Natural killer cell (primary cell): ENCODE results near the gene MED8. TPM values are rescaled to one million over a fixed set of nuclear protein-coding genes. Genes with fewer than 3 reads are reported as not detected.

Source experiments
- ATAC-seq, 3 donors: fragments of 150-1000 bp in 2 of 3; fragments of 200-7000 bp in 1 of 3; cut with Tn5 transposase; 1 replicate in 1 of 3; 2 replicates in 2 of 3; pipeline ENCODE4 v1.10.0; 2021; ENCODE audit warnings: mild to moderate bottlenecking in 2 of 3, moderate library complexity in 2 of 3
- DNase-seq, 2 donors: peaks; one replicate each; pipeline versions ENCODE4 v3.0.0 to v3.0.0-alpha.2; 2013 to 2021; ENCODE audit warnings: mixed read lengths in 1 of 2
- H3K27ac ChIP-seq: one replicate; pipeline ENCODE4 v1.5.1; 2013; ENCODE audit warnings: mild to moderate bottlenecking, low read length
- H3K27me3 ChIP-seq: one replicate; pipeline ENCODE4 v1.6.1; 2013; ENCODE audit warnings: low read length; ENCODE audit not compliant: control insufficient read depth, insufficient read depth
- H3K36me3 ChIP-seq: one replicate; pipeline ENCODE4 v1.6.1; 2013; ENCODE audit warnings: low read length; ENCODE audit not compliant: control insufficient read depth, insufficient read depth
- H3K4me1 ChIP-seq: one replicate; pipeline ENCODE4 v1.6.1; 2013; ENCODE audit warnings: low read length; ENCODE audit not compliant: control insufficient read depth, insufficient read depth
- H3K4me3 ChIP-seq: one replicate; pipeline ENCODE4 v1.5.1; 2013; ENCODE audit warnings: low read length
- H3K9me3 ChIP-seq: one replicate; pipeline ENCODE4 v1.6.1; 2013; ENCODE audit warnings: low read length; ENCODE audit not compliant: control insufficient read depth, insufficient read depth
- H3K27ac Mint-ChIP-seq, 2 donors: one replicate each; pipeline ENCODE4 v1.8.0; 2022; ENCODE audit warnings: mild to moderate bottlenecking in 2 of 2, mixed read lengths in 2 of 2, moderate library complexity in 1 of 2
- H3K27me3 Mint-ChIP-seq, 2 donors: one replicate each; pipeline ENCODE4 v1.8.0; 2022; ENCODE audit warnings: low read depth in 2 of 2, mixed read lengths in 2 of 2
- H3K36me3 Mint-ChIP-seq: one replicate; pipeline ENCODE4 v1.8.0; 2022; ENCODE audit warnings: mixed read lengths
- H3K4me1 Mint-ChIP-seq, 2 donors: one replicate each; pipeline ENCODE4 v1.8.0; 2022; ENCODE audit warnings: mixed read lengths in 2 of 2
- H3K4me3 Mint-ChIP-seq: one replicate; pipeline ENCODE4 v1.8.0; 2022; ENCODE audit warnings: mild to moderate bottlenecking, moderate library complexity, mixed read lengths
- H3K9me3 Mint-ChIP-seq, 2 donors: one replicate each; pipeline ENCODE4 v1.8.0; 2022; ENCODE audit warnings: mixed read lengths in 2 of 2
- WGBS: methylation state at CpG from one replicate; pipeline ENCODE4 v1.1.7; 2013; ENCODE audit warnings: missing lambda C conversion rate; ENCODE audit not compliant: insufficient coverage; 5-methylcytosine and 5-hydroxymethylcytosine counted together
- intact Hi-C: fragments of 100-400 bp; cut with micrococcal nuclease; formaldehyde crosslinking; loops from one replicate; pipeline ENCODE4 v1.14.2; 2022
- total RNA-seq, 4 donors: library from RNA; stranded (reverse); fragments of 120-200 nt in 1 of 4; gene quantifications; one replicate each; pipeline versions ENCODE4 v1.2.3 to v1.2.4, GENCODE V29; 2013 to 2022
- TF ChIP-seq, protein P1 (sequence below): fragments of 200-600 bp; IDR thresholded peaks from one replicate; pipeline ENCODE4 v1.8.0; 2022; ENCODE audit warnings: antibody characterized with exemption

The MED8 gene
- total RNA-seq, 3 donors from 2014 or later (not counting 1 experiment from before 2014, with no cell fraction given), result 17.8 to 26.8 (median 22.0) TPM

DNA sequence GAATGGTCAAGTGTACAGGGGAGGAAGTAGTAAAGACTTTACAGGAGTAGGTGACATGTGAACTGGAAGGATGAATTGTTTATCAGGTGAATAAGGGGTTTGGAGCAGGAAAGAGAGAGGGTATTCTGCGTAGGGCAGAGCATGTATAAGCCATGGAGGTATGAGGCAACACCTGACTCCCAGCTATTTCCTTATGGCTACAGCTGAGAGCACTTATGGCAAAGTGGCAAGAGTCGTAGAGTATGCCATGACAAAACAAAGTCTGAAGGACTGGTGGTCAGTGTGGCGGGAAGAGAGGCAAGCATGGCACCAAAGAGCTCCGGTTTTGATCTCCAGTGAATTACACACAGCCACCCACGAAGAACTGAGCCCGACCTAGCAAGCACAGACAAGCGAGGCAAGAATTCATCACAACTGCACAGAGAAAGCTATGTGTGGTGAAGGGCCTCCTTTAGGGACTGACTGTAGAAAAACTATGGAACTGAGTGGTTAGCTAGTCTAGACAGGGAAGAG lies 12.8 kb downstream of the MED8 start:
- no peaks in the 10 kb centered on the region for H3K36me3 Mint-ChIP-seq
- Histone ChIP-seq H3K27ac (no peak overlapping the region), H3K4me3 (no peak overlapping the region), H3K9me3 (no peaks in the 10 kb centered on the region), H3K4me1 (no peaks in the 10 kb centered on the region), H3K36me3 (no peaks in the 10 kb centered on the region), H3K27me3 (no peaks in the 10 kb centered on the region)
- no peak for DNase-seq
- TF ChIP-seq, protein P1, sequence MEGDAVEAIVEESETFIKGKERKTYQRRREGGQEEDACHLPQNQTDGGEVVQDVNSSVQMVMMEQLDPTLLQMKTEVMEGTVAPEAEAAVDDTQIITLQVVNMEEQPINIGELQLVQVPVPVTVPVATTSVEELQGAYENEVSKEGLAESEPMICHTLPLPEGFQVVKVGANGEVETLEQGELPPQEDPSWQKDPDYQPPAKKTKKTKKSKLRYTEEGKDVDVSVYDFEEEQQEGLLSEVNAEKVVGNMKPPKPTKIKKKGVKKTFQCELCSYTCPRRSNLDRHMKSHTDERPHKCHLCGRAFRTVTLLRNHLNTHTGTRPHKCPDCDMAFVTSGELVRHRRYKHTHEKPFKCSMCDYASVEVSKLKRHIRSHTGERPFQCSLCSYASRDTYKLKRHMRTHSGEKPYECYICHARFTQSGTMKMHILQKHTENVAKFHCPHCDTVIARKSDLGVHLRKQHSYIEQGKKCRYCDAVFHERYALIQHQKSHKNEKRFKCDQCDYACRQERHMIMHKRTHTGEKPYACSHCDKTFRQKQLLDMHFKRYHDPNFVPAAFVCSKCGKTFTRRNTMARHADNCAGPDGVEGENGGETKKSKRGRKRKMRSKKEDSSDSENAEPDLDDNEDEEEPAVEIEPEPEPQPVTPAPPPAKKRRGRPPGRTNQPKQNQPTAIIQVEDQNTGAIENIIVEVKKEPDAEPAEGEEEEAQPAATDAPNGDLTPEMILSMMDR, result no peak
- no peaks in the 10 kb centered on the region for H3K9me3 Mint-ChIP-seq
- ATAC-seq, result no peak
- intact Hi-C loops, result no loop called here
- no peak overlapping the region for H3K4me3 Mint-ChIP-seq
- peaks cover 0 to 10% of the 10 kb centered on the region in 2 donors for H3K4me1 Mint-ChIP-seq
- WGBS, result 88% methylated on average over 7 of the region's 7 CpGs
- no peaks in the 10 kb centered on the region for H3K27me3 Mint-ChIP-seq
- no peak overlapping the region for H3K27ac Mint-ChIP-seq

DNA sequence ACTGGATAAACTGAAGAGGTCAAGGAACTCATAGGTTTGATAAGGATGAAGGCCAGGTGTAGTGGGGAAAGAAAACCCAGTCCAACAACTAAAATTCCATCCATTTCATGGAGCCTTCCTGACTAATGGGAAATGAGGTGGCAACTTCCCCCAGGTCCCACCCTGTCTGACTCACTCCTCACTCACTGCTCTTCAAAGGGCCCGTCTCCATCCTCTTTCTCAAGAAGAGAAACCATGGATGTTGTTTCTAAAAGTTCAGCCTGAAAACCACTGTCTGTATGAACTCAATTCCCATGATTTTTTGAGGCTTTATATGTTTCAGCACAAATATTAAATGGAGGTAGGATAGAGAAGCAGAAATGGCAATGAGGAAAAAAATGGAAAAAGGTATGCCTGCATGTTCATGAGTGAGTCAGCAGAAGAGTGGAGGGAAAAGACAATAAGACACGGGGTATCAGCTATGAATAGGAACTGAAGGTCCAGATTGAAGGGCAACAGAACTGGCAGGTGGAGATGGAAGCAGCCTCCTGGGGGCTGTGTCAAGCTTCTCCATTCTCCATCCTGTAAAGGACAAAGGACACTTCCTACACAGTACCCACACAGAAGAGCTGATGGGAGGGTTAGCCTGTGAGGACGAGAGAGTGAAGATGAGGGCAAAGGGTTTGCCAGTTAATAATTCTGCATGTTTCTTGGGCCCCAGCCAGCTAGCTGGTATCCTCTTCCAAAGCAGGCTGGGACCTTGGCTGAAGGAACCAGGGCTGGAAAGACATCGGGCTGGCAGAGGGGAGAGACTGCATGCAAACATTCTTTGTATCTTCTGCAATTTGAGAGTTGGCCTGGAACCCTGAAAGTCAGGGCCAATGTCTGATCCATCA lies 16.3 kb downstream of the MED8 start:
- no peaks in the 10 kb centered on the region for H3K9me3 ChIP-seq
- no peak overlapping the region for H3K27ac ChIP-seq
- no peak overlapping the region for H3K4me3 ChIP-seq
- H3K4me1 ChIP-seq, result peaks cover 9% of the 10 kb centered on the region
- Mint-ChIP-seq H3K36me3 (no peaks in the 10 kb centered on the region), H3K9me3 (no peaks in the 10 kb centered on the region), H3K4me3 (no peak overlapping the region), H3K4me1 (peaks cover 12 to 13% of the 10 kb centered on the region in 2 donors), H3K27ac (no peak overlapping the region), H3K27me3 (no peaks in the 10 kb centered on the region)
- no peaks in the 10 kb centered on the region for H3K36me3 ChIP-seq
- TF ChIP-seq, protein P1, result no peak
- DNase-seq (no peak), ATAC-seq (no peak)
- intact Hi-C loops, result no loop called here
- no peaks in the 10 kb centered on the region for H3K27me3 ChIP-seq
- WGBS, result 87% methylated on average over 4 of the region's 4 CpGs

DNA sequence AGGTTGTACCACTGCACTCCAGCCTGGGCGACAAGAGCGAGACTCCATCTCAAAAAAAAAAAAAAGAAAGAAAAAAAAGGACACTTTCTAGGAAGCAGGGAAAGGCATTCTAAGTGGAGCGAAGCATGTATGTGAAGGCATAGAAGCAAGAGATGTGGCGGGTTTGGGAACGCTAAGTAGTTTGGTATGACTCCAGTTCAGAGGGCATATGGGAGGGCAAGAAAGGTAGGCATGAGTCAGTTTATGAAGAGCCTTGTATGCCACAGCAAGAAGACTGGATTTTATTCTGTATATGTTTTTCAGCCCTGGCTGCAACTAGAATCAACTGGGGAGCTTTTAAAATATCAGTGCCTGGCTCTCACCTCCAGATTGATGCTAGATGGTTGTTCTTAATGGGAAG lies 17.4 kb downstream of the MED8 start:
- Mint-ChIP-seq H3K9me3 (no peaks in the 10 kb centered on the region), H3K27me3 (no peaks in the 10 kb centered on the region), H3K4me1 (peaks cover 16 to 18% of the 10 kb centered on the region in 2 donors), H3K4me3 (no peak overlapping the region), H3K36me3 (no peaks in the 10 kb centered on the region), H3K27ac (no peak overlapping the region)
- intact Hi-C loops, result no loop called here
- Histone ChIP-seq H3K27ac (no peak overlapping the region), H3K4me1 (peaks cover 13% of the 10 kb centered on the region), H3K27me3 (no peaks in the 10 kb centered on the region), H3K36me3 (no peaks in the 10 kb centered on the region), H3K9me3 (no peaks in the 10 kb centered on the region), H3K4me3 (no peak overlapping the region)
- ATAC-seq (no peak), DNase-seq (no peak)
- TF ChIP-seq, protein P1, result no peak
- 94% methylated on average over 5 of the region's 5 CpGs for WGBS
